Sigmoid colon (tissue), 7 donors: Measurements from ENCODE around the gene COL23A1. TPM values are rescaled to one million over a fixed set of nuclear protein-coding genes. Genes with fewer than 3 reads are reported as not detected.
A peak's percentile ranks its signal among the peaks of the same experiment; 100 is the strongest.

ENCODE experiments used
- DNase-seq: peaks from one replicate; pipeline ENCODE4 v3.0.0-alpha.2; 2019
- H3K27ac ChIP-seq, 4 donors: fragments of 200-600 bp; sonication (generic); one replicate each; pipeline ENCODE4 v1.5.1; 2016 to 2019; ENCODE audit warnings: mild to moderate bottlenecking in 1 of 4
- H3K27me3 ChIP-seq, 3 donors: fragments of 200-600 bp; sonication (generic); one replicate each; pipeline ENCODE4 v1.5.1; 2019; ENCODE audit warnings: mild to moderate bottlenecking in 1 of 3
- H3K36me3 ChIP-seq, 4 donors: fragments of 200-600 bp; sonication (generic); one replicate each; pipeline ENCODE4 v1.5.1; 2016 to 2019
- H3K4me1 ChIP-seq, 4 donors: fragments of 200-600 bp; sonication (generic); one replicate each; pipeline ENCODE4 v1.5.1; 2017 to 2019
- H3K4me3 ChIP-seq, 4 donors: fragments of 200-600 bp; sonication (generic); one replicate each; pipeline ENCODE4 v1.5.1; 2017 to 2019; ENCODE audit warnings: mild to moderate bottlenecking in 2 of 4, moderate library complexity in 1 of 4
- H3K9me3 ChIP-seq, 4 donors: fragments of 200-600 bp in 3 of 4; sonication (generic) in 3 of 4; one replicate each; pipeline versions ENCODE4 v1.5.1 to v1.6.1; 2013 to 2019
- EP300 ChIP-seq, 4 donors: sonication (generic); formaldehyde crosslinking; IDR thresholded peaks; one replicate each; pipeline ENCODE4 v1.6.1; 2017; ENCODE audit warnings: antibody characterized with exemption in 4 of 4
- POLR2A ChIP-seq, 2 donors: fragments of 450-650 bp; IDR thresholded peaks; one replicate each; pipeline ENCODE4 v1.6.1; 2016; ENCODE audit warnings: antibody characterized with exemption in 2 of 2, mild to moderate bottlenecking in 2 of 2, moderate library complexity in 2 of 2
- POLR2AphosphoS5 ChIP-seq, 4 donors: sonication (generic); formaldehyde crosslinking; IDR thresholded peaks; one replicate each; pipeline ENCODE4 v1.6.1; 2017; ENCODE audit warnings: antibody characterized with exemption in 4 of 4
- WGBS, 2 donors: extraction: QIAGEN DNeasy Blood & Tissue Kit; methylation state at CpG; one replicate each; pipeline ENCODE4 v1.1.7; 2013; 5-methylcytosine and 5-hydroxymethylcytosine counted together
- intact Hi-C: fragments of 100-400 bp; cut with DNase I; formaldehyde crosslinking; loops from one replicate; pipeline ENCODE4 v1.15.1; 2023
- polyA plus RNA-seq, 3 donors: library from polyadenylated mRNA; stranded (reverse); fragments of 200-250 nt; gene quantifications; one replicate each; pipeline ENCODE4 v1.2.3, GENCODE V29; 2013
- total RNA-seq, 4 donors: library from RNA; depleted of rRNA; stranded (reverse); fragments of >200 nt; gene quantifications; one replicate each; pipeline ENCODE4 v1.1.0, GENCODE V29; 2016
- TF ChIP-seq, protein P1 (sequence below), 4 experiments: fragments of 450-650 bp in 3 of 4; fragments of 200-600 bp in 1 of 4; IDR thresholded peaks; one replicate each; pipeline ENCODE4 v1.5.1; 2016 to 2019; ENCODE audit warnings: antibody characterized with exemption in 4 of 4, mild to moderate bottlenecking in 3 of 4, moderate library complexity in 2 of 4
- donor health status: healthy with polysubstance abuse.
- donor health status: Bipolar disorder and iron deficiency.
- donor health status: healthy.

The COL23A1 gene
- total and polyA plus RNA-seq, 7 donors: 0.28 to 1.2 (median 0.57) TPM; not detected in 1

DNA sequence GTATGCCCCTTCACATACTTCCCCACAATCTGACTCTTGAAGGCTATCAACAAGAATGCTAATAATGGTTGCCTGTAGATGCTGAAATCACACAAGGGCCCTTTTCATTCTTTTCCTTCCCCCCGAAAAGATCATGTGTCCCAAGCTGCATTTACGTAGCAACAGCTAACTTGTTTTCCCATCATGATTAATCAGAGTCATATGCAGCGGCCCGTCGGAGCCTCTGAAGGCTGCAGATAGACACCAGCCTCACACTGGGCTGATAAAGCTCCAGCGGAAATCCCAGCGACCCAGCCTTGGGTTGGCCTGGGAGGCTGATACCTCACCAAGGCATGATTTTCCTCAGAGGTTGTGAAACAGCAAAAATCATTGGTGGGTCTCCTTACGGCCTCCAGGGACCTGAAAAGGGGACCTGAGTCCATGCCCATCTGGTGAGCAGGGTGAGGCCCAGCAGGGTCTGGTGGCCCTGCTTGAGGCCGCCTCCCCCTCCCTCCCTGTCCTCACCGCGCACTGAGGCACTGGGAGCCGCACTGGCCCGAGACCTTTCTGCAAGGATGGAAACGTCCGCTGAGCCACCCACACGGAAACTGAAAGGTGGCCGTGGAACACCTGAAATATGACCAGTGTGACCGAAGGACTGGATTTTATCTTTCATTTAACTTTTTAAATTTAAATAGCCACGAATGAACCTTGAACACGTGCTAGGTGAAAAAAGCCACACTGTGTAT is 243.4 kb downstream of the COL23A1 start:
- TF ChIP-seq EP300 (IDR thresholded peaks at IDR 0.05): no peak
- TF ChIP-seq POLR2AphosphoS5 (IDR thresholded peaks at IDR 0.05): no peak
- TF ChIP-seq, protein P1, sequence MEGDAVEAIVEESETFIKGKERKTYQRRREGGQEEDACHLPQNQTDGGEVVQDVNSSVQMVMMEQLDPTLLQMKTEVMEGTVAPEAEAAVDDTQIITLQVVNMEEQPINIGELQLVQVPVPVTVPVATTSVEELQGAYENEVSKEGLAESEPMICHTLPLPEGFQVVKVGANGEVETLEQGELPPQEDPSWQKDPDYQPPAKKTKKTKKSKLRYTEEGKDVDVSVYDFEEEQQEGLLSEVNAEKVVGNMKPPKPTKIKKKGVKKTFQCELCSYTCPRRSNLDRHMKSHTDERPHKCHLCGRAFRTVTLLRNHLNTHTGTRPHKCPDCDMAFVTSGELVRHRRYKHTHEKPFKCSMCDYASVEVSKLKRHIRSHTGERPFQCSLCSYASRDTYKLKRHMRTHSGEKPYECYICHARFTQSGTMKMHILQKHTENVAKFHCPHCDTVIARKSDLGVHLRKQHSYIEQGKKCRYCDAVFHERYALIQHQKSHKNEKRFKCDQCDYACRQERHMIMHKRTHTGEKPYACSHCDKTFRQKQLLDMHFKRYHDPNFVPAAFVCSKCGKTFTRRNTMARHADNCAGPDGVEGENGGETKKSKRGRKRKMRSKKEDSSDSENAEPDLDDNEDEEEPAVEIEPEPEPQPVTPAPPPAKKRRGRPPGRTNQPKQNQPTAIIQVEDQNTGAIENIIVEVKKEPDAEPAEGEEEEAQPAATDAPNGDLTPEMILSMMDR (IDR thresholded peaks at IDR 0.05): no peak
- no peak for TF ChIP-seq POLR2A (IDR thresholded peaks at IDR 0.05)
- no peak for DNase-seq
- Histone ChIP-seq H3K9me3 (no peaks in the 10 kb centered on the region), H3K27me3 (peaks cover 0 to 10% (median 0%) of the 10 kb centered on the region in 3 donors), H3K36me3 (no peaks in the 10 kb centered on the region), H3K4me1 (no peaks in the 10 kb centered on the region), H3K27ac (peak overlapping the region in 1 of 4 donors; percentile 31), H3K4me3 (no peak overlapping the region)
- WGBS, 2 donors: 89 to 92% methylated on average over 20 of the region's 20 CpGs
- intact Hi-C loops: no loop called here

DNA sequence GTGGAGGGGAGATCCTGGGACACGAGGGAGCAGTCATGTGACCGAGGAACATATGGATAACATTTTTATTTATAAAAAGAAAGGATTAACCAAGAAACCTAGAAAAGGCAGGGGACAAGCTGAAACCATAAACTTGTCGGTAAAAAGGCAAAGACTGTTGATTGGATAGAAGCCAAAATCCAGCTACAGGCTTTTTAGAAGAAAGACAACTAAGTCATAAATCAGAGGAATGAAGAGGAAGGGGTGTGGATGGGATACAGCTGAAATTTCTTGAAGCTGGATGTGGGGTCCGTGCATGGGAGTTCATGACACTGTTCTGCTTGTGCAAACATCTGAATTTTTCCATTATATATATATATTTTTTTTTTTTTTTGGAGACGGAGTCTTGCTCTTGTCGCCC is 246.9 kb downstream of the COL23A1 start:
- DNase-seq: no peak
- H3K27me3 ChIP-seq: peaks cover 0 to 6% (median 0%) of the 10 kb centered on the region in 3 donors
- no peaks in the 10 kb centered on the region for H3K36me3 ChIP-seq
- WGBS, 2 donors: 68 to 69% methylated on average over 6 of the region's 6 CpGs
- TF ChIP-seq POLR2AphosphoS5 (IDR thresholded peaks at IDR 0.05) (no peak), EP300 (IDR thresholded peaks at IDR 0.05) (no peak), POLR2A (IDR thresholded peaks at IDR 0.05) (no peak)
- TF ChIP-seq, protein P1 (IDR thresholded peaks at IDR 0.05): no peak
- no peak overlapping the region for H3K27ac ChIP-seq
- intact Hi-C loops: no loop called here
- H3K9me3 ChIP-seq: no peaks in the 10 kb centered on the region
- no peaks in the 10 kb centered on the region for H3K4me1 ChIP-seq
- no peak overlapping the region for H3K4me3 ChIP-seq

DNA sequence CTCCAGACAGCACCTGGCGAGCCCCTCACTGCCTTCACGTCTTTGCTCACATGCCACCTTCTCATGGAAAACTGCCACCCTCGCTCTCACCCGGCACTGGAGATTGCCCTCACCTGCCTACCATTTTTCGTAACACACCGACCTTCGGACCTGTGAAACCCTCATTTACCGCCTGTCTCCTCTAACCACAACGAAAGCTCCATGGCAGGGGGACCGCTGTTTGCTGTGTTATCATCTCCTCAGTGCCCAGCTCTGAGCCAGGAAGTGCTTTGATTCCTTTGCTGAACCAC is 248.4 kb downstream of the COL23A1 start:
- TF ChIP-seq POLR2AphosphoS5 (IDR thresholded peaks at IDR 0.05): no peak
- TF ChIP-seq, protein P1 (IDR thresholded peaks at IDR 0.05): no peak
- TF ChIP-seq POLR2A (IDR thresholded peaks at IDR 0.05): no peak
- TF ChIP-seq EP300 (IDR thresholded peaks at IDR 0.05): no peak
- no peaks in the 10 kb centered on the region for H3K4me1 ChIP-seq
- 22 to 63% methylated on average over 10 of the region's 10 CpGs for WGBS, 2 donors
- intact Hi-C loops: no loop called here
- no peak overlapping the region for H3K27ac ChIP-seq
- H3K27me3 ChIP-seq: peaks cover 0 to 10% (median 4%) of the 10 kb centered on the region in 3 donors
- H3K36me3 ChIP-seq: no peaks in the 10 kb centered on the region
- H3K9me3 ChIP-seq: no peaks in the 10 kb centered on the region
- H3K4me3 ChIP-seq: no peak overlapping the region
- no peak for DNase-seq

DNA sequence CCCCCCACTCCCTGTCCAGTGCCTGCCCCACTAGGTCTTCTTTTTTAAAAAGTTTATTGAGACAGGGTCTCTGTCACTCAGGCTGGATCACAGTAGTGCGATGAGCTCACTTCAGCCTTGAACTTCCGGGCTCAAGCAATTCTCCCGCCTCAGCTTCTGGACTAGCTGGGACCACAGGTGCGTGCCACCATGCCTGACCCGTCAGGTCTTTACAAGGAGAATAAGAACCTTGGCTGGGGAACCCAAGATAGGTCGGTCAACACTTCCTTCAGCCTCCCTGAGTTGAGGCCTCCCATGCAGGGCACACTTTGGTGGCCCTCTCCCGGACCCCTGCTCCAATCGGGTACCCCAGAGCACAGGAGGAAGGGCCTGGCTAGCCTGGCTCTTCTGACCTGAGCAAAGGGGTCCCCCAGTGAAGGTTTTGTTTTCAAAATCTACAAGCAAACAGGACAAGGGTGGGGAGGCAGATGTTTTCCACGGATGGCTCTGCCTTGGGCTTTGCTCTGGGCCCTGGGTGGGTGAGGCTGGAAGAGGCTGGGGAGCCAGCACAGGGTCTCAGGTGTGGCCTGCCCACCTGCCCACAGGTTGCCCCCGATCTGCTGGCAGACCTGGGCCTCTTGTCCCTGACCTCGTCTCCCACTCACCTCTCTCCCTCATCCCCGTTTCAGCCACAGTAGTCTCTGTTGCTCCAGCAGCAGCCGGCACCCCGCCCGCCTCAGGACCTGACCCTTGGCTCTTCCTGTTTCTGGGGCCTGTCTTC is 248.9 kb downstream of the COL23A1 start:
- 62 to 84% methylated on average over 15 of the region's 15 CpGs for WGBS, 2 donors
- peaks cover 0 to 10% (median 4%) of the 10 kb centered on the region in 3 donors for H3K27me3 ChIP-seq
- H3K27ac ChIP-seq: no peak overlapping the region
- no peaks in the 10 kb centered on the region for H3K36me3 ChIP-seq
- TF ChIP-seq POLR2A (IDR thresholded peaks at IDR 0.05) (no peak), POLR2AphosphoS5 (IDR thresholded peaks at IDR 0.05) (no peak), EP300 (IDR thresholded peaks at IDR 0.05) (no peak)
- TF ChIP-seq, protein P1 (IDR thresholded peaks at IDR 0.05): no peak
- H3K4me3 ChIP-seq: no peak overlapping the region
- intact Hi-C loops: no loop called here
- no peaks in the 10 kb centered on the region for H3K9me3 ChIP-seq
- H3K4me1 ChIP-seq: no peaks in the 10 kb centered on the region
- peak; percentile 25 for DNase-seq
